C4-2B (cell line): ENCODE measurements around the gene HFE.

Experiments used
- H3K27ac ChIP-seq: fragments of 450-650 bp; 2 replicates; pipeline ENCODE4 v1.5.1; 2017
- ZFX ChIP-seq: fragments of 450-650 bp; IDR thresholded peaks from 2 replicates; pipeline ENCODE4 v1.6.1; 2017
- TF ChIP-seq, protein P1 (sequence below): fragments of 450-650 bp; conservative IDR thresholded peaks from 2 replicates; pipeline ENCODE4 v1.5.1; 2017; ENCODE audit warnings: mild to moderate bottlenecking

HFE gene

GRCh38 chr6:26131618-26132017 is 44.4 kb downstream of the HFE start:
- peak overlapping the region; percentile 49 for H3K27ac ChIP-seq
- TF ChIP-seq, protein P1, sequence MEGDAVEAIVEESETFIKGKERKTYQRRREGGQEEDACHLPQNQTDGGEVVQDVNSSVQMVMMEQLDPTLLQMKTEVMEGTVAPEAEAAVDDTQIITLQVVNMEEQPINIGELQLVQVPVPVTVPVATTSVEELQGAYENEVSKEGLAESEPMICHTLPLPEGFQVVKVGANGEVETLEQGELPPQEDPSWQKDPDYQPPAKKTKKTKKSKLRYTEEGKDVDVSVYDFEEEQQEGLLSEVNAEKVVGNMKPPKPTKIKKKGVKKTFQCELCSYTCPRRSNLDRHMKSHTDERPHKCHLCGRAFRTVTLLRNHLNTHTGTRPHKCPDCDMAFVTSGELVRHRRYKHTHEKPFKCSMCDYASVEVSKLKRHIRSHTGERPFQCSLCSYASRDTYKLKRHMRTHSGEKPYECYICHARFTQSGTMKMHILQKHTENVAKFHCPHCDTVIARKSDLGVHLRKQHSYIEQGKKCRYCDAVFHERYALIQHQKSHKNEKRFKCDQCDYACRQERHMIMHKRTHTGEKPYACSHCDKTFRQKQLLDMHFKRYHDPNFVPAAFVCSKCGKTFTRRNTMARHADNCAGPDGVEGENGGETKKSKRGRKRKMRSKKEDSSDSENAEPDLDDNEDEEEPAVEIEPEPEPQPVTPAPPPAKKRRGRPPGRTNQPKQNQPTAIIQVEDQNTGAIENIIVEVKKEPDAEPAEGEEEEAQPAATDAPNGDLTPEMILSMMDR: no peak
- no peak for TF ChIP-seq ZFX

DNA sequence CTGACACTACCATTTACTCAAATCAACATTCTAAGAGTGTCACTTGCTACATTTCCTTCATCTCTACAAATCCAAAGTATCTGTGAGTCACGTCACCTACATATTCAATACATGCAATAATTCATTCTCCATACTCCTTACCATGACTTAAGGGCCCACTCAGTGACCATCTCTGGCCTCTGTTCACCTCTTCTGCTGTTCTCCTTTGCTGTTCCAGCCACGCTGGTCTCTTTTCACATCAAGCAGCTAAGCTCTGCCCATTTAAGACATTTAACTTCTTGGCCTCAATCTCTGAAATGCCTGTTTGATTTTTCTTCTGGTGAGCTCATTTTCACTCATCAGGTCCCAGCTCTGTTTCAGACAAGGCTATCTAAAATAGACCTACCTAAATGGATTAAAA is 46.5 kb downstream of the HFE start:
- no peak for TF ChIP-seq ZFX
- TF ChIP-seq, protein P1: no peak
- H3K27ac ChIP-seq: no peak overlapping the region

- TF ChIP-seq ZFX: no peak
- TF ChIP-seq, protein P1: no peak
- H3K27ac ChIP-seq: no peak overlapping the region
These were observed 49.1 kb downstream of the HFE start for GRCh38 chr6:26136321-26136720.

GRCh38 chr6:26140254-26140966 is 53.2 kb downstream of the HFE start:
- H3K27ac ChIP-seq: no peak overlapping the region
- TF ChIP-seq ZFX: no peak
- TF ChIP-seq, protein P1: no peak

- TF ChIP-seq, protein P1: no peak
- TF ChIP-seq ZFX: no peak
- no peak overlapping the region for H3K27ac ChIP-seq
These were observed 53.7 kb downstream of the HFE start for GRCh38 chr6:26140967-26141294.

GRCh38 chr6:26141378-26141904 is 54.2 kb downstream of the HFE start:
- TF ChIP-seq, protein P1: no peak
- no peak for TF ChIP-seq ZFX
- no peak overlapping the region for H3K27ac ChIP-seq

- no peak for TF ChIP-seq ZFX
- TF ChIP-seq, protein P1: no peak
- no peak overlapping the region for H3K27ac ChIP-seq
These were observed 54.8 kb downstream of the HFE start for GRCh38 chr6:26142026-26142425.
